GM12878 (cell line): Measurements from ENCODE around the gene IPO11. TPM values are rescaled to one million over a fixed set of nuclear protein-coding genes. Genes with fewer than 3 reads are reported as not detected.

Experiments
- ATAC-seq: fragments of 200-7000 bp; cut with Tn5 transposase; 3 replicates; pipeline ENCODE4 v1.9.1; 2020; ENCODE audit warnings: mild to moderate bottlenecking, moderate library complexity
- BruUV-seq: library from RNA; stranded (reverse); fragments of 400-500 nt; replicated peaks from 2 replicates; lab custom pipeline; 2021; lab: Mats Ljungman, UMichigan
- CTCF ChIA-PET: fragments of 300-600 bp; sonication (Branson Sonifier 250); formaldehyde crosslinking; extraction: SDS; loops from one replicate; lab custom pipeline; 2021; ENCODE audit warnings: inconsistent platforms; lab: Yijun Ruan, JAX
- POLR2A ChIA-PET: fragments of 350-600 bp; formaldehyde crosslinking; extraction: SDS; loops from one replicate; lab custom pipeline; 2021; ENCODE audit warnings: inconsistent platforms; lab: Charles Lee
- RAD21 ChIA-PET: fragments of 300-600 bp; sonication (Branson Sonifier 250); formaldehyde crosslinking; loops from one replicate; lab custom pipeline; 2023; ENCODE audit warnings: antibody characterized with exemption; ENCODE audit not compliant: unreplicated experiment; lab: Charles Lee
- SMC1A ChIA-PET: fragments of 300-600 bp; sonication (Branson Sonifier 250); formaldehyde crosslinking; loops from one replicate; lab custom pipeline; 2023; ENCODE audit not compliant: unreplicated experiment, uncharacterized antibody; lab: Charles Lee
- DNase-seq: peaks from one replicate; pipeline ENCODE4 v3.0.0-alpha.2; 2011; ENCODE audit warnings: low read depth, low spot score
- FAIRE-seq: peaks from 3 replicates; lab custom pipeline; 2011; peaks lifted over from hg19 to GRCh38; lab: Jason Lieb, UNC
- H2AFZ ChIP-seq: 2 replicates; pipeline ENCODE4 v1.6.0; 2011; ENCODE audit warnings: low read depth, low read length, control low read depth; ENCODE audit not compliant: control insufficient read depth
- H3K27ac ChIP-seq: 2 replicates; pipeline ENCODE4 v1.5.1; 2011; ENCODE audit warnings: control low read depth; ENCODE audit not compliant: control insufficient read depth, insufficient read depth
- H3K27me3 ChIP-seq, 2 experiments: replicated peaks in 1 of 2; 2 replicates each; pipeline versions ENCODE4 v1.6.0 to v1.6.1; 2011; ENCODE audit warnings: low read length in 1 of 2; ENCODE audit not compliant: control insufficient read depth in 2 of 2, insufficient read depth in 2 of 2
- H3K36me3 ChIP-seq, 2 experiments: 2 replicates each; pipeline ENCODE4 v1.5.1; 2011; ENCODE audit warnings: low read length in 1 of 2; ENCODE audit not compliant: control insufficient read depth in 2 of 2, insufficient read depth in 2 of 2
- H3K4me1 ChIP-seq: 2 replicates; pipeline ENCODE4 v1.6.1; 2011; ENCODE audit warnings: mild to moderate bottlenecking, low read length, moderate library complexity, mixed read lengths; ENCODE audit not compliant: control insufficient read depth, insufficient read depth
- H3K4me2 ChIP-seq: 2 replicates; pipeline ENCODE4 v1.6.0; 2011; ENCODE audit warnings: control low read depth; ENCODE audit not compliant: control insufficient read depth, insufficient read depth
- H3K4me3 ChIP-seq: fragments of 200-600 bp; sonication (generic); 2 replicates; pipeline ENCODE4 v1.5.1; 2016
- H3K79me2 ChIP-seq: 2 replicates; pipeline ENCODE4 v1.6.0; 2011; ENCODE audit warnings: low read length; ENCODE audit not compliant: control insufficient read depth, insufficient read depth
- H3K9ac ChIP-seq: 2 replicates; pipeline ENCODE4 v1.8.0; 2011; ENCODE audit warnings: low read length, control low read depth, mixed read lengths; ENCODE audit not compliant: control insufficient read depth, insufficient read depth
- H3K9me3 ChIP-seq: replicated peaks from 3 replicates; pipeline ENCODE4 v1.5.1; 2011; ENCODE audit warnings: mild to moderate bottlenecking, low read length; ENCODE audit not compliant: control insufficient read depth, insufficient read depth
- H4K20me1 ChIP-seq: 2 replicates; pipeline ENCODE4 v1.6.0; 2011; ENCODE audit not compliant: control insufficient read depth, insufficient read depth
- ASH2L ChIP-seq: fragments of 300-600, 200-600 bp; sonication (generic); IDR thresholded peaks from 2 replicates; pipeline ENCODE4 v1.6.1; 2017; ENCODE audit warnings: low read depth, mild to moderate bottlenecking, borderline replicate concordance
- BCL3 ChIP-seq: IDR thresholded peaks from 2 replicates; pipeline ENCODE4 v1.6.1; 2011; ENCODE audit warnings: borderline replicate concordance, low read depth, mild to moderate bottlenecking, moderate library complexity, low read length; ENCODE audit not compliant: insufficient read depth, poor library complexity, severe bottlenecking
- BRCA1 ChIP-seq: IDR thresholded peaks from 2 replicates; pipeline ENCODE4 v1.6.1; 2011; ENCODE audit warnings: low read depth, low read length, improper control_type of control experiment
- CHD1 ChIP-seq: IDR thresholded peaks from 2 replicates; pipeline ENCODE4 v1.6.1; 2012; ENCODE audit warnings: low read depth, low read length, improper control_type of control experiment
- POLR2AphosphoS2 ChIP-seq: IDR thresholded peaks from 2 replicates; pipeline ENCODE4 v1.6.1; 2011; ENCODE audit warnings: low read depth, mild to moderate bottlenecking, low read length, improper control_type of control experiment, moderate library complexity
- RBBP5 ChIP-seq: fragments of 200-600 bp; sonication (generic); conservative IDR thresholded peaks from 2 replicates; pipeline ENCODE4 v1.6.1; 2016
- RFX5 ChIP-seq: IDR thresholded peaks from 2 replicates; pipeline ENCODE4 v1.6.1; 2011; ENCODE audit warnings: low read depth, low read length, improper control_type of control experiment
- SREBF2 ChIP-seq: IDR thresholded peaks from 2 replicates; pipeline ENCODE4 v1.6.1; 2012; ENCODE audit warnings: mild to moderate bottlenecking, low read length
- TCF12 ChIP-seq: IDR thresholded peaks from 2 replicates; pipeline ENCODE4 v1.6.1; 2011; ENCODE audit warnings: low read depth, mild to moderate bottlenecking, low read length
- ZNF384 ChIP-seq: IDR thresholded peaks from 2 replicates; pipeline ENCODE4 v1.6.1; 2012; ENCODE audit warnings: low read depth, mild to moderate bottlenecking, low read length, improper control_type of control experiment, borderline replicate concordance
- WGBS: methylation state at CpG from one replicate; pipeline ENCODE4 v1.1.6; 2016; ENCODE audit warnings: low lambda C conversion rate; ENCODE audit not compliant: insufficient replicate concordance, insufficient coverage; ENCODE audit errors: missing lambda C conversion rate; 5-methylcytosine and 5-hydroxymethylcytosine counted together
- in situ Hi-C: fragments of 300-500 bp; cut with MboI; formaldehyde crosslinking; loops from 9 replicates; pipeline ENCODE4 v1.14.3; 2018; ENCODE audit warnings: mixed read lengths
- intact Hi-C: fragments of 100-400 bp; cut with micrococcal nuclease; formaldehyde crosslinking; loops from one replicate; pipeline ENCODE4 v1.14.2; 2022; ENCODE audit not compliant: unreplicated experiment
- polyA plus RNA-seq, 11 experiments: library from polyadenylated mRNA; depleted of rRNA in 4 of 11; unstranded in 6 of 11; stranded (reverse) in 5 of 11; fragments of >200 nt; fragmentation: Nextera tagmentation in 4 of 11; fragmentation: Illumina TruSeq in 1 of 11; extraction: Ambion mirVana in 4 of 11; extraction: Trizol in 1 of 11; gene quantifications; 1 replicate in 1 of 11; 2 replicates in 10 of 11; pipeline versions ENCODE4 v1.2.1 to v1.2.3, GENCODE V29; 2011 to 2016; ENCODE audit warnings: inconsistent platforms in 2 of 11, missing spikeins in 2 of 11, low read depth in 1 of 11
- total RNA-seq, 4 experiments: library from RNA; depleted of rRNA in 3 of 4; stranded (reverse); fragments of >200 nt in 3 of 4; fragmentation: Illumina TruSeq in 1 of 4; extraction: Trizol in 1 of 4; gene quantifications; 2 replicates each; pipeline versions ENCODE4 v1.2.1 to v1.2.3, GENCODE V29; 2013 to 2021

IPO11 gene
- total and polyA plus RNA-seq, 10 of the 15 experiments (the other 5 are each of a cell fraction or from before 2014, with no cell fraction given): 14.1 to 49.3 (median 29.8) TPM

GRCh38 chr5:62642468-62642867 lies 229.9 kb downstream of the IPO11 start:
- DNase-seq (no peak), ATAC-seq (no peak), FAIRE-seq (no peak)
- RAD21 ChIA-PET: no interaction called here
- intact Hi-C loops: no loop called here
- in situ Hi-C loops: no loop called here
- Histone ChIP-seq H3K4me2 (no peak overlapping the region), H3K79me2 (no peaks in the 10 kb centered on the region), H3K9me3 (no peaks in the 10 kb centered on the region), H3K4me1 (no peaks in the 10 kb centered on the region), H3K9ac (no peak overlapping the region), H3K36me3 (no peaks in the 10 kb centered on the region), H4K20me1 (no peaks in the 10 kb centered on the region), H2AFZ (no peak overlapping the region), H3K27me3 (no peaks in the 10 kb centered on the region), H3K27ac (no peak overlapping the region), H3K4me3 (no peak overlapping the region)
- WGBS: 93% methylated on average over 6 of the region's 6 CpGs
- CTCF ChIA-PET: no interaction called here
- POLR2A ChIA-PET: no interaction called here
- BruUV-seq: no TSS peak
- SMC1A ChIA-PET: no interaction called here
- no peak for TF ChIP-seq SREBF2
- TF ChIP-seq POLR2AphosphoS2: no peak
- TF ChIP-seq BRCA1: no peak
- TF ChIP-seq ASH2L: no peak
- no peak for TF ChIP-seq ZNF384
- no peak for TF ChIP-seq RBBP5
- no peak for TF ChIP-seq RFX5
- TF ChIP-seq CHD1: no peak
- TF ChIP-seq TCF12: no peak
- TF ChIP-seq BCL3: no peak
